GM19025 (cell line): Measurements from ENCODE around the gene PIGM.
"Not testable (repeated sequence)": the region's sequence is repeated elsewhere in the genome, so short reads cannot be mapped to it uniquely, and the experiment has no call there.

Source experiments
- ATAC-seq: cut with Tn5 transposase; IDR thresholded peaks from one replicate; pipeline ENCODE4 v1.9.1; 2021; ENCODE audit warnings: mild to moderate bottlenecking, low read depth, moderate library complexity; ENCODE audit not compliant: unreplicated experiment

PIGM gene

GRCh38 chr1:160061369-160062229 lies 29.8 kb upstream of the PIGM start:
- ATAC-seq, result no peak

- ATAC-seq, result no peak
These were observed 26.3 kb upstream of the PIGM start for GRCh38 chr1:160058087-160058486.

- ATAC-seq, result no peak
These were observed 24.9 kb upstream of the PIGM start for GRCh38 chr1:160056648-160057169.

- no peak for ATAC-seq
These were observed 22.0 kb upstream of the PIGM start for GRCh38 chr1:160053548-160054365.

- ATAC-seq, result no peak
These were observed 21.1 kb upstream of the PIGM start for GRCh38 chr1:160052936-160053335.

- ATAC-seq, result no peak
These were observed 18.8 kb upstream of the PIGM start for GRCh38 chr1:160050619-160051018.

- not testable (repeated sequence) for ATAC-seq
These were observed 18.4 kb upstream of the PIGM start for GRCh38 chr1:160050182-160050581.

GRCh38 chr1:160049101-160049500 lies 17.3 kb upstream of the PIGM start:
- no peak for ATAC-seq

- ATAC-seq, result no peak
These were observed 16.5 kb upstream of the PIGM start for GRCh38 chr1:160048335-160048734.

GRCh38 chr1:160047111-160047991 lies 15.6 kb upstream of the PIGM start:
- ATAC-seq, result no peak

- ATAC-seq, result no peak
These were observed 14.8 kb upstream of the PIGM start for GRCh38 chr1:160046494-160047110.

- ATAC-seq, result no peak
These were observed 13.9 kb upstream of the PIGM start for GRCh38 chr1:160045653-160046052.

GRCh38 chr1:160043543-160043942 lies 11.8 kb upstream of the PIGM start:
- ATAC-seq, result no peak

GRCh38 chr1:160040476-160040875 lies 8.7 kb upstream of the PIGM start:
- ATAC-seq, result no peak

GRCh38 chr1:160032165-160032820 lies 503 bp upstream of the PIGM start:
- peak; percentile 10 for ATAC-seq

GRCh38 chr1:160030657-160031364 lies 979 bp downstream of the PIGM start:
- peak; percentile 10 for ATAC-seq

GRCh38 chr1:160028426-160028825 lies 3.4 kb downstream of the PIGM start:
- no peak for ATAC-seq

GRCh38 chr1:160025314-160025713 lies 6.5 kb downstream of the PIGM start:
- no peak for ATAC-seq
